COLO668 (cell line): Measurements from ENCODE around the gene MMUT.
"Not testable (repeated sequence)": the region's sequence is repeated elsewhere in the genome, so short reads cannot be mapped to it uniquely, and the experiment has no call there.

Experiments
- DNase-seq: peaks from one replicate; lab custom pipeline; 2025; ENCODE audit not compliant: unreplicated experiment; lab: John Stamatoyannopoulos, UW

MMUT gene

GRCh38 chr6:49462927-49463611, at the start of gene MMUT, which contains the start of gene CENPQ:
Gene MMUT, minus strand, starts transcription at chr6:49463253. Its CDS starts 3,787 bp downstream, at chr6:49459466.
Gene CENPQ, plus strand, starts transcription at chr6:49463370. Its CDS starts 6,807 bp downstream, at chr6:49470177.
- peak; percentile 89 for DNase-seq

DNA sequence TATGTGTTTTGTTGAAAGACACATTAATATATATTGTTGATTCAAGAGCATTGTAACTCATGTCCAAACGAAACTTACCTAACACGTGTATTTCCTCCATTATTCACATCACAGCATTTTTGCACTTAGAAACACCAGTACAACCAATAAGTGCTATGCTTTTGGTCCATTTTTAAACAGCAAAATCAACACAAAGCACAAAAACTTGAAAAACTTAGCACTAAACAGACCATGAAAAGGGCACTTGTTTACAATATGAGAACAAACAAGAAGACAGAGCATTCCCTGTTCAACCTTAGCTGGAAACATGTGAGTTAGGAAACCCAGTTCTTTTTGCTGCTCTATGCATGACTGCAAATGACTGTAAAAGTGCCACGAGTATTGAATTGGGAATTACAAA, 46.3 kb upstream of the MMUT start:
- DNase-seq, result no peak

GRCh38 chr6:49506569-49507111, 43.6 kb upstream of the MMUT start:
- DNase-seq, result peak; percentile 44

- no peak for DNase-seq
Measured at GRCh38 chr6:49504666-49505065, 41.6 kb upstream of the MMUT start.

DNA sequence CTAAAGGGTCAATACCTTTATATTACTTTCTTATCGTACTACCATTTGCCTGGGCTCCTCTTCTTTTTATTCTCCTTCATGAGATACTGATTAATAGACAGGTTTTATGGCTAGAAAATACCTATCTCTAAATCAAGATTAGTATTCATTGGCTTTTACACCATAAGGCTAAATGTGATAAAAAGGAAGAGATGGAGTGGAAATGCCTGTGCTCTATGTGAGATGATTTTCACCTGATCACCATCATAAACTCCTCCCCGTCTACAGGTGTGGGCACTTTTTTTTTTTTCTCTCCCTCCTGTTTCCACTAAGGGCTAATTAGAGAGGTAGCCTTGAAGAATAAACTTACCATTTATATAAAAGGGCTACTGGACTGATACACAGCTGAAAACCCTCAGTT, 36.6 kb upstream of the MMUT start, which contains the start of gene GLYATL3:
GLYATL3 (plus strand) TSS at position 301 of the 400 bp plus-strand sequence. CDS start 12,068 bp downstream, outside the sequence.
- DNase-seq, result no peak

- DNase-seq, result no peak
Measured at GRCh38 chr6:49499126-49499525, 36.1 kb upstream of the MMUT start.

GRCh38 chr6:49497304-49497703, 34.3 kb upstream of the MMUT start:
- no peak for DNase-seq

DNA sequence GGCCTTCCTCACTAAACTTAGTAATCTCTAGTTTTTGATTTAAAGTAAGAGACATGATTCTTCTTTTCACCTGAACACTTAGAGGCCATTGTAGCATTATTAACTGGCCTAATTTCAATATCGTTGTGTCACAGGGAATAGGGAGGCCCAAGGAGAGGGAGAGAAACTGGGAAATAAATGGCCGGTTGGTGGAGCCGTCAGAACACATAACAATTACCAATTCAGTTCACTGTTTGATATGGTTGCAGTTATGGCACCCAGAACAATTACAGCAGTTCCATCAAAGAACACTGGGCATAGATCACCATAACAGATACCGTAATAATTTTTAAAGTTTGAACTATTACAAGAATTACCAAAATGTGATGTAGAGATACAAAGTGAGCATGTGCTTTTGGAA, 27.6 kb upstream of the MMUT start:
- DNase-seq, result no peak

- DNase-seq, result not testable (repeated sequence)
Measured at GRCh38 chr6:49483380-49483779, 20.3 kb upstream of the MMUT start.

DNA sequence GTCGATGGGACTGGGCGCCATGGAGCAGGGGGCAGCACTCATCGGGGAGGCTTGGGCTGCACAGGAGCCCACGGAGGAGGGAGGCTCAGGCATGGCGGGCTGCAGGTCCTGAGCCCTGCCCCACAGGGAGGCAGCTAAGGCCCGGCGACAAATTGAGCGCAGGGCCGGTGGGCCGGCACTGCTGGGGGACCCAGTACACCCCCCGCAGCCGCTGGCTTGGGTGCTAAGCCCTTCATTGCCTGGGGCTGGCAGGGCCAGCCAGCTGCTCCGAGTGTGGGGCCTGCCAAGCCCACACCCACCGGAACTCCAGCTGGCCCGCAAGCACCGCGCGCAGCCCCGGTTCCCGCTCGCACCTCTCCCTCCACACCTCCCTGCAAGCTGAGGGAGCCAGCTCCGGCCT, 18.8 kb upstream of the MMUT start:
- not testable (repeated sequence) for DNase-seq

- no peak for DNase-seq
Measured at GRCh38 chr6:49479308-49479970, 16.4 kb upstream of the MMUT start.

DNA sequence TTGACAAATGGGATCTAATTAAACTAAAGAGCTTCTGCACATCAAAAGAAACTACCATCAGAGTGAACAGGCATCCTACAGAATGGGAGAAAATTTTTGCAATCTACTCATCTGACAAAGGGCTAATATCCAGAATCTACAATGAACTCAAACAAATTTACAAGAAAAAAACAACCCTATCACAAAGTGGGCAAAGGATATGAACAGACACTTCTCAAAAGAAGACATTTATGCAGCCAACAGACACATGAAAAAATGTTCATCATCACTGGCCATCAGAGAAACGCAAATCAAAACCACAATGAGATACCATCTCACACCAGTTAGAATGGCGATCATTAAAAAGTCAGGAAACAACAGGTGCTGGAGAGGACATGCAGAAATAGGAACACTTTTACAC, 13.5 kb upstream of the MMUT start:
- DNase-seq, result not testable (repeated sequence)

DNA sequence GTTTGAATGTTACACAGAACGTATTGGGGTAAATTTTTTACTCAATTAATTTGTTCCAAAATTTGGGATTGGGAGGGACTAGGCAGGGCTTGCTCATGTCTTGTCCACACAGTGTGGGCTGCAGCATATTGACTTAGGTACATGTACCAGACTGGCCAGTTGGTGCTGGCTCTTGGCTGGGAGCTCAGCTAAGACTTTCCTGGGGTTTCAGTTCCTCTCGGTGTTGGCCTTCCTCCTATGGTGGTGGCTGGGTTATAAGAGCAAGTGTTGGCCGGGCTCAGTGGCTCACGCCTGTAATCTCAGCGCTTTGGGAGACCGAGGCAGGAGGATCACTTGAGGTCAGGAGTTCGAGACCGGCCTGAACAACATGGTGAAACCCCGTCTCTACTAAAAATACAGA, 5.0 kb upstream of the MMUT start:
- DNase-seq, result no peak

DNA sequence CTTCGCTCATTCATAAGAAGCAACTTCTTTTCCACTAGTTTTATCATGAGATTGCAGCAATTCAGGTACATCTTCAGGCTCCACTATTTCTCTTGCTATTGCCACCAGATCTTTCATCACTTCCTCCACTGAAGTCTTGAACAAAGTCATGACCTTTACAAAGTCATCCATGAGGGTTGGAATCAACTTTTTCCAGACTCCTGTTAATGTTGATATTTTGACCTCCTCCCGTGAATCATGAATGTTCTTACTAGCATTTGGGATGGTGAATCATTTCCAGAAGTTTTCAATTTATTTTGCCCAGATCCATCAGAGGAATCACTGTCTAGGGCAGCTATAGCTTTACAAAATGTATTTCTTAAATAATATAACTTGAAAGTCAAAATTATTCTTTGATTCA, 1.6 kb upstream of the MMUT start:
- no peak for DNase-seq

GRCh38 chr6:49463612-49463967, 537 bp upstream of the MMUT start:
- no peak for DNase-seq

- no peak for DNase-seq
Measured at GRCh38 chr6:49462599-49462926, 490 bp downstream of the MMUT start.

DNA sequence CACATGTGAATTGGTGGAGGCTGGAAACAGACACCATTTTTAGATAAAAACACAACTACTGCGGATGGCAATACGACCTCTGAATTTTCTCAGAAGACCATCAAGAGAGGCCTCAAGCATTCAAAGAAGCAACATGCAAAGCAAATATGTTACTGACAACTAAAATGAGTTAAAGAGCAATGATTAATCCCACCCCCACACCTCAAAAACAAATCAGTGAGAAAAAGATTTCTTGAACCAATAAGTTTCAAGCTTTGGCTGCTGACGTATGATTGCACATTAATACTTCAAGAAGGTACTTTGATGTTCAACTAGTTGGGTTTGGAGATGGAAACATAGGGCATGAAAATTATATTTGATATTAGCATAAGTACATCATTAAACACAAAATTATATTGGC, 982 bp downstream of the MMUT start:
- no peak for DNase-seq

GRCh38 chr6:49457771-49458170, 5.3 kb downstream of the MMUT start:
- DNase-seq, result no peak

DNA sequence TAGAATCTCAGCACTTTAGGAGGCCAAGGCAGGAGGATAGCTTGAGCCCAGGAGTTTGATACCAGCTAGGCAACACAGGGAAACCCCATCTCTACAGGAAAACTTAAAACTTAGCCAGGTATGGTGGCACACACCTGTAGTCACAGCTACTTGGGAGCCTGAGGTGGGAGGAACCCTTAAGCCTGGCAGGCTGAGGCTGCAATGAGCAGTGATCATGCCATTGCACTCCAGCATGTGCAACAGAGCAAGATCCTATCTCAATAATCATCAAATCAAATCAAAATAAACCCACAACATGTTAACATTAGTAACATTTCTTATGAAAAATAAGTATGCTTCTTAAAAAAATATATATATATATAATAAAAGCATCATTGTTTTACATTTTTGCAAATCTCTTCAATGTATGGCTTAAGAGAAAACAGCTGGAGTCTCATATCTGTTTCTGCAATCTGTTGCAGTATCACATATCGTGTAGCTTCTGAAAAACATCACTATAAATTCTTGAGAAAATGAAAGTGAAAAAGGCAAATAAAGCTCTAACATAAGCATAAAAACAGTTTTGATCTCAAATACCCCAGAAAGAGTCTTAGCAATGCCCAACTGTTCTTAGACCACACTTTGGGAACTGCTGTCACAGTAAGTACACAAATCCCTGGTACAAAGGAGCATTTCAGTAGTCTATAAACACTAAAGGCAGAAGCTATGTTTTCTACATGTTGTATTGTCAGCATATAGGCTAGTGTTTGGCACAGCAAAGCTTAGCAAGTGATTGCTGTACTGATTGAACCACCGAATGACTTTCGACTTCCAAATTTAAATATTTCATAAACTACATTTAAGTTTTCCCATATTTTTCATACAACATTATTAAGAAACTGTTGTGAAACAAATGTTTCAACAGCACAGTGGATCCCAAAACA, 8.0 kb downstream of the MMUT start:
- DNase-seq, result no peak

DNA sequence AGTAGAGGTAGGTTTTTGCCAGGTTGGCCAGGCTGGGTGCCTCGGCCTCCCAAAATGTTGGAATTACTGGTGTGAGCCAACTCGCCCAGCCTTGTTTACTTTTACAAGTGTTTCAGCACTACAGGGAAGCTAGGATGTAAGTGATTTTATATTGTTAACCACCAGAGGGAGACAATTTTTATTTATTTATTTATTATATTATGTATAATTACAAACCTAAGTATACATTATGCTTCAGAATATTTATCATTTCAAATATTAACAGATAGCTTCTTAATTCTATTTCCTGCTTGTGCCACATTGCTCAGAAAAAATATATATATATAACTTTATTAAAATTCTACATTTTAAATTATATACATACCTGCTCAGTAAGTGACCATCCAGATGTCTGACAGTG, 9.8 kb downstream of the MMUT start:
- DNase-seq, result no peak

GRCh38 chr6:49430866-49431265, 32.2 kb downstream of the MMUT start:
- DNase-seq, result no peak
